ENCODE data around the gene DCLRE1C. TPM values are rescaled to one million over a fixed set of nuclear protein-coding genes. Genes with fewer than 3 reads are reported as not detected.
"Not testable (repeated sequence)": the region's sequence is repeated elsewhere in the genome, so short reads cannot be mapped to it uniquely, and the experiment has no call there.

Gene DCLRE1C
- total RNA-seq, 1 donor from 2014 or later: 8.6 TPM

DNA sequence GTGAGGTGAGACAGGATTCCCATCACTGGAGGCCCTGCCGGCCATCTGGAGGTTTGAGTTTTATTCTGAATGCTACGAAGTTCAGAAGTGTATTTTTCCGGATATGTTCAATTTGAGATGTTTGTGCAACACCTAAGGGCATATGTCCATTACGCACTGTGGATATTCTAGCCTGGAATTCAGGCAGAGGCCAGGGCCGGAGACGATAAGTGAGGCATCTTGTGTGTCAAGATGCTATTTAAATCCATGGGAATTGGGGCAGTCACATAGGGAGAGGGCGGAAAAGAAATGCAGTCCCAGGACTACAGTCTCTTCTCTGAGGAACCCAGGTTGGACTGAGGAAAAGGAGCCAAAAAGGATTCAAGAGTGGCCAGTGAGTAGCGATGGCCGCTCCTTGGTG is 77.1 kb downstream of the DCLRE1C start:
- Histone ChIP-seq H3K36me3 (no peaks in the 10 kb centered on the region), H3K9me3 (no peaks in the 10 kb centered on the region), H3K27ac (no peak overlapping the region), H3K4me3 (no peak overlapping the region), H3K4me1 (peaks cover 0 to 4% of the 10 kb centered on the region in 2 donors), H3K27me3 (no peaks in the 10 kb centered on the region)
- no peak for DNase-seq (ENCODE audit: low spot score in 2 of 2)
- intact Hi-C loops (cut with DNase I): no loop called here
- TF ChIP-seq, protein P1, sequence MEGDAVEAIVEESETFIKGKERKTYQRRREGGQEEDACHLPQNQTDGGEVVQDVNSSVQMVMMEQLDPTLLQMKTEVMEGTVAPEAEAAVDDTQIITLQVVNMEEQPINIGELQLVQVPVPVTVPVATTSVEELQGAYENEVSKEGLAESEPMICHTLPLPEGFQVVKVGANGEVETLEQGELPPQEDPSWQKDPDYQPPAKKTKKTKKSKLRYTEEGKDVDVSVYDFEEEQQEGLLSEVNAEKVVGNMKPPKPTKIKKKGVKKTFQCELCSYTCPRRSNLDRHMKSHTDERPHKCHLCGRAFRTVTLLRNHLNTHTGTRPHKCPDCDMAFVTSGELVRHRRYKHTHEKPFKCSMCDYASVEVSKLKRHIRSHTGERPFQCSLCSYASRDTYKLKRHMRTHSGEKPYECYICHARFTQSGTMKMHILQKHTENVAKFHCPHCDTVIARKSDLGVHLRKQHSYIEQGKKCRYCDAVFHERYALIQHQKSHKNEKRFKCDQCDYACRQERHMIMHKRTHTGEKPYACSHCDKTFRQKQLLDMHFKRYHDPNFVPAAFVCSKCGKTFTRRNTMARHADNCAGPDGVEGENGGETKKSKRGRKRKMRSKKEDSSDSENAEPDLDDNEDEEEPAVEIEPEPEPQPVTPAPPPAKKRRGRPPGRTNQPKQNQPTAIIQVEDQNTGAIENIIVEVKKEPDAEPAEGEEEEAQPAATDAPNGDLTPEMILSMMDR (IDR thresholded peaks at IDR 0.05): no peak

DNA sequence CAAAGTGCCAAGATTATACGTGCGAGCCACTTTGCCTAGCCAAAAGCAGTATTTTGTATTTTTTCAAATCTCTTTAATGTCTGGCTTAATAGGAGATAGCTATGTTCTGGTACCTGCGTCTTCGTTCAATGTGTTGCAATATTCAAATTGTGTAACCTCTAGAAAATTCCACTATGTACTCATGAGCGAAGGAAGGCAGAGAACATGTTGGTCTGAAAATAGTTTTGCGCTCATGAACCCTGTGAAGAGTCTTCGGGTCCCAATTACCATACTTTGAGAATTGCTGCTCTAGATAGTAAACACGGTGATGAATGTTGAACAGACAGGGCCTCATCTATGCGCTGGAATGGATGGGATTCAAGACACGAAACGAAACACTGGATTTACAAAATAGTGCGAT is 78.0 kb downstream of the DCLRE1C start:
- intact Hi-C loops (cut with DNase I): no loop called here
- peaks cover 0 to 2% of the 10 kb centered on the region in 2 donors for H3K36me3 ChIP-seq
- TF ChIP-seq, protein P1 (IDR thresholded peaks at IDR 0.05): no peak
- peaks cover 0 to 4% of the 10 kb centered on the region in 2 donors for H3K4me1 ChIP-seq
- DNase-seq (ENCODE audit: low spot score in 2 of 2): no peak
- no peak overlapping the region for H3K27ac ChIP-seq
- H3K4me3 ChIP-seq: no peak overlapping the region
- H3K27me3 ChIP-seq: no peaks in the 10 kb centered on the region
- no peaks in the 10 kb centered on the region for H3K9me3 ChIP-seq

DNA sequence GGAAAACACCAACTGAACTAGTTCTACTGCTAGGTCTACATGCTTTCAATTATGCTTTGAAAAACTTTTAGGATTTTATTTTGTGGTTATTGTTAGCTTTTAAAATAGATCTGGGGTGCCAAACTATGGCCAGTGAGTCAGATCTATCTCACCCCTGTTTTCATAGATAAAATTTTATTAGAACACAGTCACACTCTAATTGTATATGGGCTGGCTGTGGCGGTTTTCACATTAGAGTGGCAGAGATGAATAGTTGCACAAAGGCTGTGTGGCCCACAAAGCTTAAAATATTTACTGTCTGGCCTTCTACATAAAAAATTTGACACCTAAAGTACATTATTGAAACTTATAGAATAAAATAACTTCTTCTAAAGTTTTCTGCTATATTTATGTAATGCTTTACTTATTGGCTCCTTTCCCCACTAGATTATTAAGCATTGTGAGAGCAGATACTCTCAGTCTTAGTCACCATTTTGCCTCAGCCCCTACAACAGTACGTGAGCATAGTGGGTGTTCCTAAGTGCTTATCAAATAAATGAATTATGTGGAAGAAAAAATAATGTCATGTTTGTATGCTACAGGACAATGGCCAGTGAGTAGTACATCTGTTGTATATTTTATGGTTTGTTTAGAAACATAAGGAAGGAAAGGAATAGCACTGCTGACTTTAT is 80.7 kb downstream of the DCLRE1C start:
- no peak overlapping the region for H3K27ac ChIP-seq
- H3K36me3 ChIP-seq: peaks cover 11 to 18% of the 10 kb centered on the region in 2 donors
- intact Hi-C loops (cut with DNase I): no loop called here
- H3K4me3 ChIP-seq: no peak overlapping the region
- TF ChIP-seq, protein P1 (IDR thresholded peaks at IDR 0.05): no peak
- H3K4me1 ChIP-seq: peaks cover 0 to 4% of the 10 kb centered on the region in 2 donors
- H3K9me3 ChIP-seq: no peaks in the 10 kb centered on the region
- H3K27me3 ChIP-seq: no peaks in the 10 kb centered on the region
- DNase-seq (ENCODE audit: low spot score in 2 of 2): no peak

DNA sequence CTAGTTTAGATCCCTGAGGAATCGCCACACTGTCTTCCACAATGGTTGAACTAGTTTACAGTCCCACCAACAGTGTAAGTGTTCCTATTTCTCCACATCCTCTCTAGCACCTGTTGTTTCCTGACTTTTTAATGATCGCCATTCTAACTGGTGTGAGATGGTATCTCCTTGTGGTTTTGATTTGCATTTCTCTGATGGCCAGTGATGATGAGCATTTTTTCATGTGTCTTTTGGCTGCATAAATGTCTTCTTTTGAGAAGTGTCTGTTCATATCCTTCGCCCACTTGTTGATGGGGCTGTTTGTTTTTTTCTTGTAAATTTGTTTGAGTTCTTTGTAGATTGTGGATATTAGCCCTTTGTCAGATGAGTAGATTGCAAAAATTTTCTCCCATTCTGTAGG is 89.0 kb downstream of the DCLRE1C start:
- H3K36me3 ChIP-seq: peaks cover 16 to 39% of the 10 kb centered on the region in 2 donors
- DNase-seq (ENCODE audit: low spot score in 2 of 2); H3K4me3 ChIP-seq; H3K9me3 ChIP-seq; H3K27ac ChIP-seq; H3K4me1 ChIP-seq; H3K27me3 ChIP-seq; intact Hi-C loops (cut with DNase I): not testable (repeated sequence)

DNA sequence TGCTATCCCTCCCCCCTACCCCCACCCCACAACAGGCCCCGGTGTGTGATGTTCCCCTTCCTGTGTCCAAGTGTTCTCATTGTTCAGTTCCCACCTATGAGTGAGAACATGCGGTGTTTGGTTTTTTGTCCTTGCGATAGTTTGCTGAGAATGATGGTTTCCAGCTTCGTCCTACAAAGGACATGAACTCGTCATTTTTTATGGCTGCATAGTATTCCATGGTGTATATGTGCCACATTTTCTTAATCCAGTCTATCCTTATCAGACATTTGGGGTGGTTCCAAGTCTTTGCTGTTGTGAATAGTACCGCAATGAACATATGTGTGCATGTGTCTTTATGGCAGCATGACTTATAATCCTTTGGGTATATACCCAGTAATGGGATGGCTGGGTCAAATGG is 89.4 kb downstream of the DCLRE1C start:
- intact Hi-C loops (cut with DNase I); H3K27ac ChIP-seq; H3K27me3 ChIP-seq; H3K4me1 ChIP-seq; H3K9me3 ChIP-seq; DNase-seq (ENCODE audit: low spot score in 2 of 2); H3K4me3 ChIP-seq: not testable (repeated sequence)
- peaks cover 11 to 37% of the 10 kb centered on the region in 2 donors for H3K36me3 ChIP-seq

DNA sequence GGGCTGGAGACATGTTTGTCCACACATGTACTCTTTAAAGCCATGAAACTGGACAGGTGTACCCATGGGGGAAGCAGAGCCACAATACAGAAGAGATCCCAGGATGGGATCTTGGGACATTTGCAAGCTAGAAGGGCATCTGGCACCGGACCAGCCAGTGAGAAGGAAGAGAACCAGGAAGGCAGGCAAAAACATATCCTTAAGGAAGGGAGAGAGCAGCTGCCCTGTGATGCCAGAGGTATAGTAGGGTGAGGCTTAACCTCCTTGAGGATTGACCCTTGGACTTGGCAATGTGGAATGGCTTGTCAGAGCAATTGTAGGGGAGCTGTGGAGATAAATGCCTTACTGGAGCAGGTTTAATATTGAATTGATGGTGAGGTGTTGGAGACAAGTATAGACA is 93.1 kb downstream of the DCLRE1C start:
- intact Hi-C loops (cut with DNase I): no loop called here
- Histone ChIP-seq H3K4me3 (no peak overlapping the region), H3K36me3 (peaks cover 9 to 11% of the 10 kb centered on the region in 2 donors), H3K27ac (no peak overlapping the region), H3K4me1 (no peaks in the 10 kb centered on the region), H3K9me3 (no peaks in the 10 kb centered on the region), H3K27me3 (no peaks in the 10 kb centered on the region)
- TF ChIP-seq, protein P1 (IDR thresholded peaks at IDR 0.05): no peak
- DNase-seq (ENCODE audit: low spot score in 2 of 2): no peak

DNA sequence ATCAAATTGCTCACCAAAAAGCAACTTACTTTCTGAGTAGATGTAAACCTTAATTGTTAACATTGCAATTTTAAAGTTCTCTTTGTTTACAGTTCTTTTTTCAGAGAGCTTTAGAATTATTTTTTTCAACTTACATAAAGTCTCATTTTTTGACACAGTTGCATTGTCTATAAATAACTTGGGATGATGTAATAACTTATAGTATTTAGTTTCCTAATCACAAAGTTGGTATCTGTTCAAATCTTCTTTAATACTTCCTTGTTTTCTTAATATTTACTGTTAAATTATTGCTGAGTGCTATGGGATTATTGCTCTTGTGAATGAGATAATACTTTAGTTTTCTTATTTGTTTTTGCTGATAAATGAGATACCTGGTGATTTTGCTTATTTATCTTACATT is 94.1 kb downstream of the DCLRE1C start:
- Histone ChIP-seq H3K27me3 (no peaks in the 10 kb centered on the region), H3K27ac (no peak overlapping the region), H3K9me3 (no peaks in the 10 kb centered on the region), H3K4me1 (no peaks in the 10 kb centered on the region), H3K36me3 (peaks cover 9 to 15% of the 10 kb centered on the region in 2 donors), H3K4me3 (no peak overlapping the region)
- TF ChIP-seq, protein P1 (IDR thresholded peaks at IDR 0.05): no peak
- no peak for DNase-seq (ENCODE audit: low spot score in 2 of 2)
- intact Hi-C loops (cut with DNase I): no loop called here
